ENCODE measurements around the gene TEKT3.

The TEKT3 gene

DNA sequence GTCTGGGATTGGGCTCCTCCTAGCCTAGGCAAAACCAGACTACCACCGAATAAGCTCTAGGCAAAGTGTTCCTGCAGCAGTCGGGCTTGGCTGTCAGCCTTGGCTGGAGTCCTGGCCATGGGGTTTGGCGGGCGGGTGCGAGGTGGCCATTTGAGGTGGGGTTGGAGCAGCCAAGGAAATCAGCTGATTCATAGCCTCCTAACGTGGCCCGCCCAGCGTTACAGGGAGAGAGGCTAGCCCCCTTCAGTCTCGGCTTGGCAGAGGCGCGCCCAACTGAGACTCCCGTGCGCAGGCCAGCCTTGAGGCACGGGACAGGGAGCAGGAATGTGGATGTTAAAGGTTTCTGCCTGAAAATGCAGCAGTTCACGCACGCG, 78.2 kb downstream of the TEKT3 start:
- no peak for DNase-seq

DNA sequence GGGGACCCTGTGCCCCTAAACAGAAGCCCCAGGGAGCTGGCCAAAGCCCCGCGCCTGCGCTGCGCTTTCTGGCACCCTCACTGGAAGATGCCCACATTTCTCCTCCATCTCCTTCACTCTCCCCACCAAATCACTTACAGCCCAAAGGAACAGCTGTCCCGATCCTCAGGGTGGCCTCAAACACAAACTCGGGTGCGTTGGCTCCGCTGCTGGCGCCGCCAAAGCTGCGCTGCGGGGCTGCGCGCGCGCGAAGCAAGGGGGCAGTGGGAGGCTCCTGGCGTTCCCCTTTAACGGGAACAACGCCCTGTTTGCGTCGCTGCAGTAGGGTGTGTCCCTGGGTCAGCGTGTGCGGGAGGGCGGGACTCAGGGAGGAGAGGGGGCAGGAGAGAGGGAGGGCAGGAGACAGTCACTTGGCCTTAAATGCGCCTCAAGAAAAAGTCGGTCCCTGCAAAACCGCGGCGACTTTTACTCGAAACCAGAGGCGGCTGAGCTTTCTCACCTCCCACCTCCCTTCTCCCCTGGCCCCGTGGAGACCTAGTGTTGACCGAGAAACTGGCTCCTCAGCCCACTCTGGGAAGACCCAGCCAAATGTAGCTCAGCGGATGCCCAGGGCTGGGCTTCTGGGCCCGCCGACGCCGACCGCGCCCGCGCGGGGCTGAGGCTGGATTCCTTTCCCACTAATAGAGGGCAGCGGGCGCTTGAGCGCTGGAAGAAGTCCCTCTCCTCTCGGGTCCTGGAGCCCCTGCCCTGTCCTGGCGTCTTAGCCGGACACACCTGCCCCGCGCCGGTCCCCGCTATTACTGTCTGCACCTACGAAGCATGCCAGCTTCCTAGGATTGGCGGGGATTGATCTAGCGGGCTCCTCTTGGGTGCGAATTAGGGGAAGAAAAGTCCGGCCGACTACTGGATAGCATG, 78.8 kb downstream of the TEKT3 start:
- DNase-seq = no peak

DNA sequence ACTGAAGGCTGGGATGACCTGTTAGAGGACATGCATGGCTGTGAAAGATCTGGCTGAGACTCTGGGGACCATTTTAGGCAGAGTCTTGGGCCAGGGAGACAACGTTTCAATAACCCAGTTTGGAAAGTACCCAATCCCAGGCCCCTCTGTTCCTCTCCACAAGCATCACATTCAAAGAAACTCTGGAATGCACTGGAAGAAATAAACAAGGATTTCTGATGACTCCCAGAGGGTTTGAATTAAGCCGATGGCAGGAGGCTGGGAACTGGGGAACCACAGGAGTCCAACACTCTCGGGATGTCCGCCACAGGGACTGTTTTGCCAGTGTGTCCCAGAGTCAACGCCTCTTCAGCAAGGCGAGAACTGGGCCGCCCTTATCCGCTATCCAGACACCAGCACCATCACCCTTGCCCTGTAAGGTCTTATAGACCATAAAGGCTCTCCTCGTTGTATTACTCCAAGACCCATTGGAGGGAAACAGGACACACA, 79.6 kb downstream of the TEKT3 start:
- DNase-seq = no peak

DNA sequence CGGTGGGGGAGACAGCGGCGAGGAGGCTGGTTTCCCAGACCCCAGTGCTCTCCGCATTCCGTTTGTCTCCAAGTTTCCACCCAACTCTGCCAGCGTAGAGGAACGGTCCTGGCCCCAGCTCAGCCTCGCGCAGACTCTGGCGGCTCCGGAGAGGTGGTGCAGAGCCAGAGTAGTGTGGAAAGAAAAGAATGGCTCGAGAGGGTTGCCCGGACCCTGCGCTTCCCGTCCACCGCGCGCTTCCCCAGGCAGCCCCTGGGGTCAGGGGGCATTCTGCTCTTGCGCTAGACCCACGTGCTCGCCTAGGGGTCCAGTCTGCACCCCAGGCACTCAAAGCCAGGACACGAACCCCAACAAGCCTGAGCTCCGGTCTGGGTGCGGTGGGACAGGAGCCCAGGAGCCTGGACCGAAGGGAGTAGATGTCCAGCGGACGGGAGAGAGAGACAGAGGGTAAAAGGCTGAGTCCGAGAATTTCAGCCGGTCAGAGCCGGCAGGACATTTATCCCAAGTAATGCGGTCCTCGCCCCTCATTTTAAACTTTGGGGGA, 80.1 kb downstream of the TEKT3 start:
- DNase-seq = no peak

DNA sequence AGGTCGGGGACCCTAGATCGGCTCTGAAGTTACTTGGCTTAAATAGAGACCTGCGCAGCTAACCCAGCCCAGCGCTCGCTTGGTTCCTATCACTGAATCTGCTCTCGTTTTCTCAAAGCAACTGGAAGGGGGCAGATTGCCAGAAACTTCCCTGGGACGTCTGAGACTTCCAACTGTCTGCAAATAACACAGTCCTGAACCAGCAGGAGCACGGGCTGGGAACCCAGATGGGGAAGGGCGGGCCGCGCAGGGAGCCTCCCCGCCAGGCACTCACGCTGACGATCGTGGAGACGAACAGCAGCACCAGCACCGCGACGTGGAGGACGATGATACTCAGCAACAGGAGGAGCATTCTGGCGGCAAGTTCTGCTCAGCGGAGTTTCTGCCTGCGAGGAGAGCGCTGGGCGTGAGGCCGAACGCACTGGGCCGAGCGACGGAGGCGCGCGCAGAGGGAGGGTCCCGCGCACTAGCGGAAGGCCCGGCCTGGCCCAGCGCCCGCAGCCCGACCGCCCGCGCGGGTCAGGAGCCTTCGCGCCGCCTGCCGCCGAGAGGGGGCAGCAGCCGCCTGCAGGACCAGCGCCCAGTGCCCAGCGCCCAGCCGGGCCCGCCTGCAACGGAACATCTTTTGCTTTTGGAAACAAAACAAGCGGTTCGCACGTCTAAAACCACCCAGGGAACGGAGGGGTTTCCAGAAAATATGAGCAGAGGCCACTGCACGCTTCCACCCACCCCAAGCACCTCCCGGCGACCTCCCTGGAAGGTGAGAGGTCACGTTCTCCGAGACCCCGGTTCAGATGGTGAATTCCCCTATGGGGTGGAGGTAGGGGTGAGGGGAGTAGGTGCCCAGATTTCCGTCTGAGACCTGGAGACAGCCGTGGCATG, 80.8 kb downstream of the TEKT3 start:
- peak; percentile 45 for DNase-seq

DNA sequence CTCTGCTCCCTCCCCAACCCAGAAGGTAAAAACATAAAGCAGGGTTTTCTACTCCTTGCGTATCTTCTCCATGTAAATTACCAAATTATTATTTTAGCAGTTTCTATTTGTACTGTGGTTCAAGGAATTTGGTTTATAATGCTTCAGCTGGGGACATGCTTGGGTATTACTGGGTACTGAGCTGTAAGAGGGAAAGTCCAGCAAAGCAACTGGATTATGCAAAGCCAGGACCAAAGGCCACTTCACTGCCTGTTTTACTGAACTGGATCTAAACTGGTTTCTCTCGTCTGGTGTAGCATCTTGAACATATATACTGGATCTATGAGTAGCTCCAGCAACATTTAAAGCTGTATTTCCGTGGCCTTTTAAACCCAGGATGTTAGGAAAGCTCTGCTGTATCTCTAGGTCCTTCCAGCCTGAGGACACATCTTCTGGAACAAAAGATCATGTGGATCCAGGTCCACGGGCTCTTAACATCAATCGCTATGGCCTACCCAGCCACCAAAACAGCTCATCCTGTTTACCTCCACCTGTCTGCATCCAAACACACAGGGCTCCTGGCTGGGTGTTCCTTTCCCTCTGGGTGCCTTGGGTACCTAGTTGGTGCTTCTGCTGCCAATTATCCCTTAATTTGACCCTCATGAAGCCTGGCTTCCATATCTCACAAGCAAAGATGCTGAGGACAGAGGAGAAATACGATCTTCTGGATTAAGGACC, 83.4 kb downstream of the TEKT3 start:
- DNase-seq = no peak

DNA sequence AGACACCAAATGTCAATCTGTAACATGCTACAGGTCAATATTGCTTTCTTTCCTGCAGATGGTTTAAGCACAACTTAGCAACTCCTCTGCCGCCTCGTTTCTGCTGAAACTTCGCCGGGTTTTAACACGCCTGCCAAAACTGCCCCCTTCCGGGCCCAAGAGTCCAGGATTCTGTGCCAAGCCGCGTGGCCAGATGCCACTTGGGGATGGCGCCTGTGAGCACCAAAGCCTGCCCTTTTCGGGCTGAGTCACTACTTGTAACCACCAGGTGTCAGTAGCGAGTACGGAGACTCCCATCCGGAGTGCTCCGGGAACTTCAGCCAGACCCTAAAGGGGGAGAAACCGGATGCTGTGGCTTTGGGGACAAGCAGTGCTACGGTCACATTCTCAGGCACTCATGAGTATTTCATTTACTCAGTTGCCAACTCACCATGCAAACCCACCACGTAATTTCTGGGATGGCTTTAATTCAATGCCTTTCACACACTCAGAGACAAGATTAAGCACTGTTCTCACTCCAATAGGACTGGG, 84.1 kb downstream of the TEKT3 start:
- peak; percentile 54 for DNase-seq

DNA sequence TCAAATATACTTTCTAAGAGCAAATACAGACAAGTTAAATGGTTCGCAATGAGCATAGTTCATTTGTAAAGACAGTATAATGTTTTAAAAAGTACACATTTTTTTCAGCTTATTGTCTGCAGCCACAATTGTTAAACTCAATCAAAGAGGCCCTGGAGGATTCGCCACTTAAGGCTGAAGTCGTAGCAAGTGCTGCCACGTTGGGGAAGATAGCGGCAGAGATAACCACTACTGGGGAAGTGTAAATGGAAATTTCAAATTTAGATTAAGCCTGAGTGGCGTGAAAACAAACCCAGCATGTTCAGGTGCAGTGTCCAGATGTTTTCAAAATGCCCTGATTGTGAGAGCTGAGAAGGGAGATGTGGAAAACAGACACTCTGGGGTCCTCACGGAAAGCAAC, 84.7 kb downstream of the TEKT3 start:
- DNase-seq = no peak

DNA sequence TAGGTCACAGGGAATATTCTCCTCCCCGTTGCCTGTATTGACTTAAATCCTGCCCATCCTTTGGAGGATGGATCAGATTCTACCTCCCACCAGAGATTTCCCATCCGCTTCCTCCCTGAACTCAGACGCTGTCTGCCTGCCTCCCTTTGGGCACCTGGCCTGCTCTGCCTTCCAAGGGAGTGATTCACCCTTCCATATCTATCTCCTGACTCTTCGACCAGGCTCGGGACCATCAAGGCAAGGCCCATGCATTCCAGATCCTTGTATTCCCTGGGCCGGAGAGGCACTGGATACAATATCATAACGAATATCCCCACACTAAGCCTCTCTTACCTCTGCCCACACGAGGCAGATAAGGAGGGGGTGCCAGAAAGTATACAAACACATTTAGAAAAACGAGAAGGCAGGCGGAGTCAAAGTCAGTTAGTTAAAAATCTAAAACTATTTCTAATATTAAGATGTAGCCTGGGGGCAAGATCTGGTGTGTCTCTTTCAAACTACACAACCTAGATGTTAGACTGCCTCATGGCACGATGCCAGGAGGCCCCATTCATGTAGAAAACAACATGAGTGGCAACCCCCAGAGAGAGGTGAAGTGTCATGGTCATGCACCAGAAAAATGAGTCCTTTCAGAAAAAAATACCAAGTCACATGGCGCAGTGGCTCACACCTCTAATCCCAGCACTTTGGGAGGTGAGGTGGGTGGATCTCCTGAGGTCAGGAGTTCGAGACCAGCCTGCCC, 85.5 kb downstream of the TEKT3 start:
- DNase-seq = no peak
